GM12891 (cell line): ENCODE results near the gene ZBTB5.

Experiments used
- DNase-seq: peaks from one replicate; pipeline ENCODE4 v3.0.0; 2011; ENCODE audit warnings: low spot score; ENCODE audit not compliant: insufficient read length
- FAIRE-seq: peaks from 2 replicates; lab custom pipeline; 2011; peaks lifted over from hg19 to GRCh38; lab: Jason Lieb, UNC
- PAX5 ChIP-seq: IDR thresholded peaks from 2 replicates; pipeline ENCODE4 v1.6.1; 2011; ENCODE audit warnings: low read length, moderate library complexity, mild to moderate bottlenecking; ENCODE audit not compliant: insufficient read depth, severe bottlenecking
- POLR2A ChIP-seq: IDR thresholded peaks from 2 replicates; pipeline ENCODE4 v1.6.1; 2011; ENCODE audit warnings: low read depth, low read length, control low read depth
- POLR2AphosphoS5 ChIP-seq: IDR thresholded peaks from 2 replicates; pipeline ENCODE4 v1.6.1; 2011; ENCODE audit warnings: low read depth, low read length, control low read depth
- POU2F2 ChIP-seq: IDR thresholded peaks from 2 replicates; pipeline ENCODE4 v1.6.1; 2011; ENCODE audit warnings: low read depth, mild to moderate bottlenecking, control low read depth, low read length, moderate library complexity
- SPI1 ChIP-seq: IDR thresholded peaks from 2 replicates; pipeline ENCODE4 v1.6.1; 2011; ENCODE audit warnings: low read depth, low read length, control low read depth
- TAF1 ChIP-seq: IDR thresholded peaks from 2 replicates; pipeline ENCODE4 v1.6.1; 2011; ENCODE audit warnings: low read depth, low read length, control low read depth

The ZBTB5 gene

GRCh38 chr9:37447111-37447510, 18.1 kb downstream of the ZBTB5 start:
- TF ChIP-seq POU2F2: no peak
- TF ChIP-seq POLR2A: no peak
- TF ChIP-seq POLR2AphosphoS5: no peak
- no peak for TF ChIP-seq PAX5
- TF ChIP-seq TAF1: no peak
- TF ChIP-seq SPI1: no peak
- DNase-seq: no peak
- FAIRE-seq: no peak

GRCh38 chr9:37446401-37446800, 18.8 kb downstream of the ZBTB5 start:
- TF ChIP-seq SPI1 (no peak), POLR2AphosphoS5 (no peak), POU2F2 (no peak)
- no peak for DNase-seq
- no peak for FAIRE-seq

GRCh38 chr9:37445832-37446231, 19.4 kb downstream of the ZBTB5 start:
- TF ChIP-seq POU2F2 (no peak), SPI1 (no peak), POLR2A (no peak)
- no peak for DNase-seq
- no peak for FAIRE-seq

- FAIRE-seq (no peak), DNase-seq (no peak)
- TF ChIP-seq TAF1 (no peak), POLR2A (no peak), POLR2AphosphoS5 (no peak), SPI1 (no peak), POU2F2 (no peak), PAX5 (no peak)
Measured at GRCh38 chr9:37444890-37445289, 20.4 kb downstream of the ZBTB5 start.

- FAIRE-seq (no peak), DNase-seq (no peak)
Measured at GRCh38 chr9:37443566-37443965, 21.7 kb downstream of the ZBTB5 start.

GRCh38 chr9:37442556-37442955, 22.7 kb downstream of the ZBTB5 start:
- FAIRE-seq (no peak), DNase-seq (no peak)
- TF ChIP-seq POLR2AphosphoS5 (no peak), SPI1 (no peak), TAF1 (no peak)

More at GRCh38 chr9:37443566-37443965, 21.7 kb downstream of the ZBTB5 start:
- TF ChIP-seq POU2F2 (no peak), SPI1 (no peak), PAX5 (no peak), TAF1 (no peak), POLR2AphosphoS5 (no peak), POLR2A (no peak)

- FAIRE-seq: no peak
- TF ChIP-seq POLR2AphosphoS5 (no peak), PAX5 (no peak), TAF1 (no peak), SPI1 (no peak), POLR2A (no peak), POU2F2 (no peak)
- DNase-seq: no peak
Measured at GRCh38 chr9:37441776-37442370, 23.4 kb downstream of the ZBTB5 start.

- no peak for FAIRE-seq
- TF ChIP-seq PAX5 (no peak), SPI1 (no peak), TAF1 (no peak), POLR2AphosphoS5 (no peak), POU2F2 (no peak), POLR2A (no peak)
Measured at GRCh38 chr9:37438359-37438758, 26.9 kb downstream of the ZBTB5 start.

GRCh38 chr9:37437621-37438020, 27.6 kb downstream of the ZBTB5 start:
- TF ChIP-seq POLR2AphosphoS5 (no peak), PAX5 (no peak), POU2F2 (no peak), SPI1 (no peak), POLR2A (no peak), TAF1 (no peak)
- no peak for FAIRE-seq

More at GRCh38 chr9:37438359-37438758, 26.9 kb downstream of the ZBTB5 start:
- no peak for DNase-seq

GRCh38 chr9:37437010-37437409, 28.2 kb downstream of the ZBTB5 start:
- DNase-seq (no peak), FAIRE-seq (no peak)
- TF ChIP-seq POLR2A (no peak), SPI1 (no peak), PAX5 (no peak)

More at GRCh38 chr9:37437621-37438020, 27.6 kb downstream of the ZBTB5 start:
- no peak for DNase-seq

- DNase-seq (no peak), FAIRE-seq (no peak)
- no peak for TF ChIP-seq TAF1
- no peak for TF ChIP-seq POLR2A
- no peak for TF ChIP-seq PAX5
Measured at GRCh38 chr9:37436540-37436939, 28.7 kb downstream of the ZBTB5 start.
